Activated CD4-positive, CD25-positive, alpha-beta regulatory T cell treated with anti-CD3 and anti-CD28 coated beads, Interleukin-2, amount 50 U/mL, for 24 hours (primary cell): Measurements from ENCODE around the gene FBXW7.

Experiments used
- ATAC-seq, 2 donors: fragments of 150-1000 bp; cut with Tn5 transposase; one replicate each; pipeline ENCODE4 v1.10.0; 2021; ENCODE audit warnings: mild to moderate bottlenecking in 1 of 2, moderate library complexity in 1 of 2

FBXW7 gene

GRCh38 chr4:152509595-152510225, 26.2 kb downstream of the FBXW7 start:
- no peak for ATAC-seq

- ATAC-seq: no peak
Observed at GRCh38 chr4:152508818-152509217, 27.1 kb downstream of the FBXW7 start.

- no peak for ATAC-seq
Observed at GRCh38 chr4:152508386-152508785, 27.5 kb downstream of the FBXW7 start.

GRCh38 chr4:152503653-152504290, 32.1 kb downstream of the FBXW7 start:
- ATAC-seq: no peak

GRCh38 chr4:152501846-152502536, 33.9 kb downstream of the FBXW7 start:
- ATAC-seq: peak; percentile 65 to 83

- ATAC-seq: peak; percentile 50 to 52
Observed at GRCh38 chr4:152500800-152501434, 35.0 kb downstream of the FBXW7 start.

GRCh38 chr4:152500275-152500674, 35.6 kb downstream of the FBXW7 start:
- no peak for ATAC-seq

GRCh38 chr4:152499344-152499743, 36.5 kb downstream of the FBXW7 start:
- ATAC-seq: no peak

GRCh38 chr4:152494020-152494419, 41.9 kb downstream of the FBXW7 start:
- ATAC-seq: no peak

- ATAC-seq: no peak
Observed at GRCh38 chr4:152488246-152488645, 47.6 kb downstream of the FBXW7 start.

GRCh38 chr4:152486429-152487389, 49.2 kb downstream of the FBXW7 start:
- ATAC-seq: no peak

- ATAC-seq: peak; percentile 100
Observed at GRCh38 chr4:152485726-152486276, 50.1 kb downstream of the FBXW7 start.

GRCh38 chr4:152482211-152482610, 53.7 kb downstream of the FBXW7 start:
- no peak for ATAC-seq

GRCh38 chr4:152480901-152481300, 55.0 kb downstream of the FBXW7 start:
- no peak for ATAC-seq

- no peak for ATAC-seq
Observed at GRCh38 chr4:152480326-152480725, 55.6 kb downstream of the FBXW7 start.

GRCh38 chr4:152479428-152480026, 56.4 kb downstream of the FBXW7 start:
- ATAC-seq: no peak

GRCh38 chr4:152478461-152479237, 57.2 kb downstream of the FBXW7 start:
- ATAC-seq: no peak

- no peak for ATAC-seq
Observed at GRCh38 chr4:152476796-152477195, 59.1 kb downstream of the FBXW7 start.

GRCh38 chr4:152471251-152471792, 64.6 kb downstream of the FBXW7 start:
- ATAC-seq: no peak

GRCh38 chr4:152468408-152468807, 67.5 kb downstream of the FBXW7 start:
- ATAC-seq: no peak
